Mesendoderm (in vitro differentiated cells): ENCODE results near the gene KCNJ6.

Experiments used
- DNase-seq: peaks from one replicate; pipeline ENCODE4 v3.0.0; 2013
- H2AK5ac ChIP-seq: 2 replicates; pipeline ENCODE4 v1.6.1; 2013; ENCODE audit warnings: low read length, inconsistent platforms
- H2BK120ac ChIP-seq: 2 replicates; pipeline ENCODE4 v1.6.1; 2013; ENCODE audit warnings: low read depth, mild to moderate bottlenecking, low read length, moderate library complexity, mixed read lengths
- H2BK15ac ChIP-seq: replicated peaks from 2 replicates; pipeline ENCODE4 v1.6.1; 2013; ENCODE audit warnings: low read depth, mild to moderate bottlenecking, moderate library complexity
- H2BK5ac ChIP-seq: 2 replicates; pipeline ENCODE4 v1.6.1; 2013; ENCODE audit warnings: low read length, inconsistent platforms
- H3K18ac ChIP-seq: 2 replicates; pipeline ENCODE4 v1.6.1; 2013; ENCODE audit warnings: mild to moderate bottlenecking, low read length, mixed read lengths
- H3K23ac ChIP-seq: one replicate; pipeline ENCODE4 v1.6.1; 2013; ENCODE audit warnings: low read length
- H3K27ac ChIP-seq: 2 replicates; pipeline ENCODE4 v1.5.1; 2013; ENCODE audit warnings: low read depth, mild to moderate bottlenecking, inconsistent platforms, low read length, moderate library complexity
- H3K27me3 ChIP-seq: 2 replicates; pipeline ENCODE4 v1.6.1; 2013; ENCODE audit warnings: low read length, control low read depth, mild to moderate bottlenecking, inconsistent platforms; ENCODE audit not compliant: insufficient read depth, poor library complexity
- H3K36me3 ChIP-seq: 2 replicates; pipeline ENCODE4 v1.6.1; 2013; ENCODE audit warnings: low read length, inconsistent platforms; ENCODE audit not compliant: control insufficient read depth, insufficient read depth
- H3K4ac ChIP-seq: one replicate; pipeline ENCODE4 v1.6.1; 2013; ENCODE audit warnings: low read depth, mild to moderate bottlenecking, low read length, moderate library complexity
- H3K4me1 ChIP-seq: 2 replicates; pipeline ENCODE4 v1.6.1; 2013; ENCODE audit warnings: low read depth, low read length, inconsistent platforms; ENCODE audit not compliant: control insufficient read depth
- H3K4me2 ChIP-seq: 2 replicates; pipeline ENCODE4 v1.6.1; 2013; ENCODE audit warnings: low read length
- H3K4me3 ChIP-seq: 2 replicates; pipeline ENCODE4 v1.5.1; 2013; ENCODE audit warnings: mild to moderate bottlenecking, low read length
- H3K56ac ChIP-seq: one replicate; pipeline ENCODE4 v1.6.1; 2013; ENCODE audit warnings: low read length
- H3K79me1 ChIP-seq: 2 replicates; pipeline ENCODE4 v1.6.1; 2013; ENCODE audit warnings: low read length, inconsistent platforms
- H3K79me2 ChIP-seq: 2 replicates; pipeline ENCODE4 v1.6.1; 2013; ENCODE audit warnings: mild to moderate bottlenecking, low read length; ENCODE audit not compliant: control insufficient read depth, insufficient read depth
- H3K9ac ChIP-seq: 2 replicates; pipeline ENCODE4 v1.6.1; 2013; ENCODE audit warnings: low read length, inconsistent platforms
- H4K5ac ChIP-seq: one replicate; pipeline ENCODE4 v1.6.1; 2013; ENCODE audit warnings: low read length
- H4K8ac ChIP-seq: one replicate; pipeline ENCODE4 v1.6.1; 2013; ENCODE audit warnings: low read depth, mild to moderate bottlenecking, control low read depth, low read length, moderate library complexity
- WGBS: extraction: QIAGEN DNeasy Blood & Tissue Kit; methylation state at CpG from one replicate; pipeline ENCODE4 v1.1.7; 2013; ENCODE audit warnings: low lambda C conversion rate, missing lambda C conversion rate; ENCODE audit not compliant: insufficient coverage; ENCODE audit errors: extremely low coverage; 5-methylcytosine and 5-hydroxymethylcytosine counted together

KCNJ6 gene

DNA sequence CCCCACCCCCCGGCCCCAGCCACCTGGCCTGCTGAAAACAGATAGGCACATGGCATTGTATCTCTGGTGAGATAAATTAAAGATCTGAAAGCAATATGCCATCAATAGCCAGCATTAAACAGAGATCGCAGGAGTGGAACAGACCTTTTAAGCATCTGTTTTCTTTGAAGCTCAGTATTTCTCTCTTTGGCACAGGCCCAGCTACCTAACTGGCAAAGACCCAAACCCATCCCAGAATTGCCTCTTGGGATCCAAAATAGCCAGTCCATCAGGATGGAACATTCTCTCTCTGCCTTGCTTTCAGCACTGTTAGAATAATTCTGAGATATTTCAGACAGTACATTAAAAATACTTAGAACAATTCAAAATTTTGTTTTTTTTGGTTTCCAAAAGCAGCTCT is 46.0 kb downstream of the KCNJ6 start:
- no peaks in the 10 kb centered on the region for H3K27me3 ChIP-seq
- H3K9ac ChIP-seq = no peak overlapping the region
- H2BK120ac ChIP-seq = no peak overlapping the region
- no peaks in the 10 kb centered on the region for H3K36me3 ChIP-seq
- H3K4me2 ChIP-seq = no peak overlapping the region
- H3K56ac ChIP-seq = no peak overlapping the region
- H3K23ac ChIP-seq = no peak overlapping the region
- no peak overlapping the region for H3K18ac ChIP-seq
- H2BK15ac ChIP-seq = no peak overlapping the region
- H2AK5ac ChIP-seq = no peak overlapping the region
- H3K4me1 ChIP-seq = no peaks in the 10 kb centered on the region
- no peak overlapping the region for H4K5ac ChIP-seq
- H2BK5ac ChIP-seq = no peak overlapping the region
- no peak overlapping the region for H3K4ac ChIP-seq
- DNase-seq = no peak
- WGBS = no CpG with 5 or more reads among the region's 2 CpGs
- H3K4me3 ChIP-seq = no peak overlapping the region
- H4K8ac ChIP-seq = no peak overlapping the region
- no peak overlapping the region for H3K27ac ChIP-seq
- H3K79me1 ChIP-seq = no peaks in the 10 kb centered on the region
- H3K79me2 ChIP-seq = no peaks in the 10 kb centered on the region

GRCh38 chr21:37869661-37870060 is 46.6 kb downstream of the KCNJ6 start:
- no peak overlapping the region for H2AK5ac ChIP-seq
- no peak for DNase-seq
- H2BK5ac ChIP-seq = no peak overlapping the region
- no peak overlapping the region for H3K4ac ChIP-seq
- no peak overlapping the region for H3K4me2 ChIP-seq
- no peak overlapping the region for H4K5ac ChIP-seq
- H3K27ac ChIP-seq = no peak overlapping the region
- H3K18ac ChIP-seq = no peak overlapping the region
- no peak overlapping the region for H4K8ac ChIP-seq
- no peak overlapping the region for H2BK120ac ChIP-seq
- no peak overlapping the region for H3K23ac ChIP-seq
- H3K4me1 ChIP-seq = no peaks in the 10 kb centered on the region
- H3K79me1 ChIP-seq = no peaks in the 10 kb centered on the region
- H3K79me2 ChIP-seq = no peaks in the 10 kb centered on the region
- no peak overlapping the region for H3K9ac ChIP-seq
- H3K27me3 ChIP-seq = no peaks in the 10 kb centered on the region
- H2BK15ac ChIP-seq = no peak overlapping the region
- no peak overlapping the region for H3K56ac ChIP-seq
- H3K36me3 ChIP-seq = no peaks in the 10 kb centered on the region
- no peak overlapping the region for H3K4me3 ChIP-seq

DNA sequence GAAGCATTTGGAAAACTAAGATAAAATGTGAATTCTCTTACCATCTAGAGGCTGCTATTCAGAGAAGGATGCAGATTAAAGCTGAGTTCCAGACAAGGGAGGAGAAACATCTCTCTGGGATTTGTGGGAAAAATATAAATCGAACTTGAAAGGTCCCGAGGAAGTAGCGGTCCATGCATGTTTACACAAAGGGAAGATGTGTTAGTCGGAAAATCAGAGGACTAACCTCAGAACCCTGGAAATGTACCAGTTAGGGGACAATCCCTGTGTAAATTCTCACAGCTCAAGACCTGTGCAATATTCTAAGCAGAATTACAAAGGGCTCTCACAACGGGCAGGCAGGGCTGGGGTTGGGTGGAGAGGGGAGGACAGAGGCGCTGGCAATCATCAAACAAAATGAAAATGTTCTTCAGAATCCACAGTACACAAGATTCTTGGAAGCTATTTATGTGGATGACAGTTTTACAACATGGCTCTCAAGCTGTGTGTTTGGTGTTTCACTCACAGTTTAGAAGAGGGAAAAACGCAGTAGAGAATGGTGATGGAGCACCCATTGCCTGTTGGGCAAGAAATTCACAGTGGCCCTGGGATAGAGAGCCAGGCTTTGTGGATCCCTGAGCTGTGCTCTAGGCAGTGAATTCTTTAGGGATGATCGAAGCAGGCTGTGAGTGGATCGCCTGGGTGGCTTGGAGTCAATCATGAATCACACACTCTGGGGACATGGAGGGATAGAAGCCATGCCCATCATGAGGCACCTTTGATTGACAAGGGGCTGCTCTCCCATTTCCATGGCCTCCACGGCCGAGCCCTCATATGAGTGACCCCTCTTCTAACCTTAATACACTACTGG is 47.6 kb downstream of the KCNJ6 start:
- H3K9ac ChIP-seq = no peak overlapping the region
- no CpG with 5 or more reads among the region's 11 CpGs for WGBS
- H4K5ac ChIP-seq = no peak overlapping the region
- DNase-seq = peak; percentile 12
- no peaks in the 10 kb centered on the region for H3K79me2 ChIP-seq
- H3K4ac ChIP-seq = no peak overlapping the region
- H2BK15ac ChIP-seq = no peak overlapping the region
- H3K23ac ChIP-seq = no peak overlapping the region
- H3K56ac ChIP-seq = no peak overlapping the region
- no peak overlapping the region for H2AK5ac ChIP-seq
- H3K27ac ChIP-seq = no peak overlapping the region
- H3K4me1 ChIP-seq = no peaks in the 10 kb centered on the region
- H3K36me3 ChIP-seq = no peaks in the 10 kb centered on the region
- H2BK120ac ChIP-seq = no peak overlapping the region
- H4K8ac ChIP-seq = no peak overlapping the region
- no peaks in the 10 kb centered on the region for H3K27me3 ChIP-seq
- no peak overlapping the region for H3K4me3 ChIP-seq
- H3K79me1 ChIP-seq = no peaks in the 10 kb centered on the region
- no peak overlapping the region for H3K18ac ChIP-seq
- no peak overlapping the region for H2BK5ac ChIP-seq
- H3K4me2 ChIP-seq = no peak overlapping the region

GRCh38 chr21:37866027-37866426 is 50.2 kb downstream of the KCNJ6 start:
- Histone ChIP-seq H4K8ac (no peak overlapping the region), H2AK5ac (no peak overlapping the region), H3K27me3 (no peaks in the 10 kb centered on the region), H3K4me3 (no peak overlapping the region), H3K18ac (no peak overlapping the region), H3K79me2 (no peaks in the 10 kb centered on the region), H2BK120ac (no peak overlapping the region), H4K5ac (no peak overlapping the region), H2BK5ac (no peak overlapping the region), H3K4me1 (no peaks in the 10 kb centered on the region), H3K79me1 (no peaks in the 10 kb centered on the region), H3K4ac (no peak overlapping the region), H3K27ac (no peak overlapping the region), H2BK15ac (no peak overlapping the region), H3K36me3 (no peaks in the 10 kb centered on the region), H3K23ac (no peak overlapping the region), H3K56ac (no peak overlapping the region), H3K9ac (no peak overlapping the region), H3K4me2 (no peak overlapping the region)
- no CpG with 5 or more reads among the region's 2 CpGs for WGBS
- no peak for DNase-seq

GRCh38 chr21:37865156-37865555 is 51.1 kb downstream of the KCNJ6 start:
- Histone ChIP-seq H3K27me3 (no peaks in the 10 kb centered on the region), H2BK5ac (no peak overlapping the region), H3K79me1 (no peaks in the 10 kb centered on the region), H4K5ac (no peak overlapping the region), H3K9ac (no peak overlapping the region), H3K23ac (no peak overlapping the region), H3K4me3 (no peak overlapping the region), H3K18ac (no peak overlapping the region), H3K36me3 (no peaks in the 10 kb centered on the region), H2AK5ac (no peak overlapping the region), H2BK120ac (no peak overlapping the region), H3K56ac (no peak overlapping the region), H3K4me2 (no peak overlapping the region), H3K4me1 (no peaks in the 10 kb centered on the region), H3K27ac (no peak overlapping the region), H3K4ac (no peak overlapping the region), H4K8ac (no peak overlapping the region), H3K79me2 (no peaks in the 10 kb centered on the region), H2BK15ac (no peak overlapping the region)
- DNase-seq = no peak
- WGBS = no CpG with 5 or more reads among the region's 5 CpGs

GRCh38 chr21:37863842-37864241 is 52.4 kb downstream of the KCNJ6 start:
- H3K56ac ChIP-seq = no peak overlapping the region
- H2AK5ac ChIP-seq = no peak overlapping the region
- H3K79me2 ChIP-seq = no peaks in the 10 kb centered on the region
- H3K4me2 ChIP-seq = no peak overlapping the region
- no peak overlapping the region for H3K23ac ChIP-seq
- no peak overlapping the region for H4K8ac ChIP-seq
- H2BK5ac ChIP-seq = no peak overlapping the region
- H3K4ac ChIP-seq = no peak overlapping the region
- no peak overlapping the region for H3K27ac ChIP-seq
- no peaks in the 10 kb centered on the region for H3K79me1 ChIP-seq
- no peak overlapping the region for H3K4me3 ChIP-seq
- no peak for DNase-seq
- no peaks in the 10 kb centered on the region for H3K36me3 ChIP-seq
- no peak overlapping the region for H2BK120ac ChIP-seq
- no peak overlapping the region for H2BK15ac ChIP-seq
- no peaks in the 10 kb centered on the region for H3K4me1 ChIP-seq
- no peak overlapping the region for H4K5ac ChIP-seq
- H3K9ac ChIP-seq = no peak overlapping the region
- no CpG with 5 or more reads among the region's 5 CpGs for WGBS
- H3K18ac ChIP-seq = no peak overlapping the region
- H3K27me3 ChIP-seq = no peaks in the 10 kb centered on the region
